Umbilical cord (tissue), 2 donors: ENCODE measurements around the gene C3orf18. TPM values are rescaled to one million over a fixed set of nuclear protein-coding genes. Genes with fewer than 3 reads are reported as not detected.
"Not testable (repeated sequence)": the region's sequence is repeated elsewhere in the genome, so short reads cannot be mapped to it uniquely, and the experiment has no call there.

Experiments used
- DNase-seq: peaks from one replicate; pipeline ENCODE4 v3.0.0-alpha.2; 2015; ENCODE audit warnings: low spot score
- total RNA-seq: library from RNA; depleted of rRNA; stranded (reverse); fragments of >200 nt; gene quantifications from one replicate; pipeline ENCODE4 v1.2.3, GENCODE V29; 2014; ENCODE audit warnings: low replicate concordance; ENCODE audit not compliant: insufficient read depth

The C3orf18 gene
- total RNA-seq, 1 donor from 2014 or later = 5.3 TPM

DNA sequence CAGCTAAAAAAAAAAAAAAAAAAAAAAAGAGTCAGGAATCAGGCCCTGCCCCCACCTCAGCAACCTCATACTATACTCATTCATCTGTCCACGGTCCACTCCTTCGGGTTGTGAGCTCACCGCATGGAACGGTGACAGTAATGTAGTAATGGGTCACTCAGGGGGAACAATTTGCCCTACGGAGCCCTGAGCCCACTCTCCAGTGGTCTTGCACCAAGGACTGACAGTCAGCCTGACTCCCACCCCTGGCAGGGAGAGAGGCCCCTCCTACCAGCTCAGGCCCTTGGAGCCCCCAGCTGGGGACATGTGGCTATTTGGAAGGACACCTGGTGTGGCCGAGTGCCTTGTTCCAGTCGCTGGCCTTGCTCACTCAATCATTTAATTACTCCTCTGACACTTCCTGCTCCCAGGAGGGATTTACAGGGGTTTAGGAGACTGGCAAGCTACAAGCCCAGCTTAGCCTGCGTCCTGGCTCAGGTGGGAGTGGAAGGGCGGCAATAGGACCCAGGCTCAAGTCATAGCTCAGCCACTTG, 44.2 kb downstream of the C3orf18 start:
- no peak for DNase-seq

DNA sequence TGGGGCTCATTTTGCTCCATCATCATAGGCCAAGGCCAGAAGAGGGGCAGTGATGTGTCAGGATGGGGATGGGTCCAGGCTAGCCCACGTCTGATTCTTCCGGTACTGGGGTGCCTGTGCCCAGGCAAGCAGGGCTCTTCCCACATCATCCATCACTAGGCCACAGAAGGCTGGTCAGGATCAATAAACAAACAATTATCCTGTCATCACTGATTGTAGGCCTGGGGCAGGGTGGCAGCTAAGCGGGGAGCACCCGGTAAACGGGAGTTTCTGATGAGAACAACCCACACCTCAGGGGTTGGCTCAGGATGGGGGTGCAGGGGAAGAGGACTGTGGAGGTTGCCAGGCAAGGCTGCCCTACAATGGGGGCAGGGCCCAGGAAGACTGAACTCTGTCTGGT, 46.0 kb downstream of the C3orf18 start:
- no peak for DNase-seq

GRCh38 chr3:50520849-50521248, 46.7 kb downstream of the C3orf18 start:
- DNase-seq = no peak

DNA sequence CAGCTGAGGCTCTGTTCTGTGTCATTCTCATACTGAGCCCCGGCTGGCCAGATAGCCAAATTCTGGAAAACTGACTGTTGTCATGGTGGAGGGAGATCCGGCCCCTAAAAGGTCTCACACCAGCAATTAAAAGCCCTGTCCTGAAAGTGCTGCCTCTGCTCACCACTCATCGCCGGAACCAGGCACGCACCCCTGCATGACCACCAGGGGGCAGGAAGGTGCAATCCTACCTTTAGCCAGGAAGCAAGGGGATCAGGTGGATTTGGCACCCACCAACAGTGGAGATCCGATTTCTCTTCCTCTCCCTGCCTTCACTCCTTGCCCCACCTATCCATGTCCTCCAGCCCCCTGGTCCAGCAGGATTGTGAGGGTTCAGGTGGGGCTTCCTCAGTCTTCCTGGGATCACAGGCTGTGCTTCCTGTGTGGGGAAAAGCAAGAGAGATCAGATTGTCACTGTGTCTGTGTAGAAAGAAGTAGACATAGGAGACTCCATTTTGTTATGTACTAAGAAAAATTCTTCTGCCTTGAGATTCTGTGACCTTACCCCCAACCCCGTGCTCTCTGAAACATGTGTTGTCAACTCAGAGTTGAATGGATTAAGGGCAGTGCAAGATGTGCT, 48.0 kb downstream of the C3orf18 start:
- peak; percentile 32 for DNase-seq

DNA sequence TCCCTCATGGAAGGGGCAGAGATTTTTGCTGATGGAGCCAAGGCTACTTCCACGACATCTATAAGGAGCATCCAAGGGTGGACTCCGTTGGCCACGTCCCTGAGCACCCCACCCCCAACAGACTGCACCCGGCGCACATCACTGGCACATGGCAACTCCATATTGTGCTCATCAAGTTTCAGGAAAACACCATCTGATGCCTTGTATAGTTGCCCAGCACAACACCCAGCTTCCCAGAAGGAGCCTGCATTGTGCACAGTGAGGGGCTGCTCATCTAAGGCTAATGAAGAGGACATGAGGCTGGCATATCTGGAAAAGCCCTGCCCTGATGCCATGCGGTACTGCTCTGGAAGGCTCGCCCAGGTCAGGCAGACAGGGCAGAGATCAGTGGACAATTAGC, 49.1 kb downstream of the C3orf18 start:
- no peak for DNase-seq

DNA sequence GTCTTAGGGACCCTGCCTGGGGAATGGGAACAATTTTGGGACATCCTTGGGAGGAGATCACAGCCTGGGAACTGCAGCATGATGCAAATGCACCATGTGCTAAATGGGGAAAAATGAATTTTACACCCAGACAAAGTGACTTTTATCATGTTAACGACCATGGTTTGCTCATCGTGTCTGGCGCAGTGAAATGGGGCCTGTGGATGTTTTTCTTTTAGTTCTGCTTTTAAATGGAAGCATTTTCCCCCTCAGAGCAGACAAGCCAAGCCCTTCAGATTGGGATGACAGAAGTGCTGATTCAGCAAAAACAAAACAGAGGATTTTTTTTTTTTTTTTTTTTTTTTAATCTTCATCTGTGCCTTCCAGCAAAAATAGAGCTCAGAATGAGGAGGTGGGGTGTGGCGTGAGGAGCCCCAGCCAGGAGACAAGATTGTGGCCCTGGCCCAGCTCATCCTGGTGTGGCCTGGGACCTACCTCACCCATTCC, 49.8 kb downstream of the C3orf18 start:
- no peak for DNase-seq

GRCh38 chr3:50516440-50516871, 51.1 kb downstream of the C3orf18 start:
- peak; percentile 70 for DNase-seq

DNA sequence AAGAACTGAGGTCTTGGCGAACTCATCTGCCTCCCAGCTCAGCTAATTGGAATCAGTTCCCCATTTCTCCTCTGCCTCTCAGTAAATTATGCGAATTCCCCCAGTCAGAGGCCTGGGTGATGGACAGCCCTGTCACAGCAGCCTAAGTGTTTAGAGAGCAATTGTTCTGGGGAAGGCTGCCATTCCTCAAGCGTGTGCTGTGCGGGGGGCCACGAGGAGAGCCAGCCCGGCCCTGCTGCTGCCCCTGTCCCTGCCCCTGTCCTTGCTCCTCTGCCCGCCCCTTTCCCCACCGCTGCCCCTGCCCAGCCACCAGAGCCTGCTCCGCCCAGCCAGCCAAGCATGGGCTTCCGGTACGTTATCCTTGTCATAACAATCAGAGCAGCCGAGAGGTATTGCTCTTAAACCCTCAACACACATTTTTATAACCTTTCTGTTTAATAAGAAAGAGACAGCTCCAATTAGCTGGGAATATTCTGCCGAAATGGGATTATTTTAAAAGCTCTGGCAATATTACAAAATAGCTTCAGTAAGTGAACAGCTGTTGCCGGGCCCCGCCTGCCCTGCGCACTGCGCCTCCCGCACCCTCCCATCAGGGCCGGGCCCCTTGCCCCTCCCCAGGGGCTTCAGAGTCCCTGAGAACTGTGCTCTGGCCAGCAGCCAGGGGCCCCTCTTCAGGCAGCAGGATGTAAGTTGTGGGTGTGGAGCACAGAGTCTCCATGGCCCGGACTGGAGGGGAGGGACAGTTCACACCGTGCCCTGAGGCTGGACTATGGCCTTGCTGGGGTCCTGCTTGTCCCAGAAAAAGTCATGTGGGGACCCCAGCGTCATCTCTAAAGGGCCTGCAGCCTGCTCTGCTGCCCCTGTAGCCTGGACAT, 51.7 kb downstream of the C3orf18 start:
- DNase-seq = peak; percentile 91

GRCh38 chr3:50512908-50513307, 54.6 kb downstream of the C3orf18 start:
- DNase-seq = not testable (repeated sequence)

- DNase-seq = no peak
Observed at GRCh38 chr3:50512131-50512530, 55.4 kb downstream of the C3orf18 start.

DNA sequence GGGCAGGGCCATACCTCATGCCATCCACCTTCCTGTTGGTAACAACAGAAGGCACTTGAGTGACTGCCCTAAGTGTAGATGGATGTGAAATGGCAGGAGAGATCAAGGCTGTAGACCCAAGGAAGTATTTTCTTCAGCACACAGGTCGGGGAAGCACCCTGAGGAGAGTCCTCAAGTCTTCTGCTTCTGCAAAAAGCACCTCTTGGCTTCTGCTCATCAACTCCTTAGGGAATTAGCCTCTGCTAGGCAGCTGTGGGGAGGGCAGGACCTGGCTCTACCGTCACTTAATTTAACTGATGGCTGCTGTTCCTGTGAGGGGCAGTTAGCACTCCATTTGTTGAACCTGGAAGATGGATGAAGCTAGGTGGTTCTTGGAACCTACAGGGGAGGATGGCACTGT, 57.2 kb downstream of the C3orf18 start:
- no peak for DNase-seq

DNA sequence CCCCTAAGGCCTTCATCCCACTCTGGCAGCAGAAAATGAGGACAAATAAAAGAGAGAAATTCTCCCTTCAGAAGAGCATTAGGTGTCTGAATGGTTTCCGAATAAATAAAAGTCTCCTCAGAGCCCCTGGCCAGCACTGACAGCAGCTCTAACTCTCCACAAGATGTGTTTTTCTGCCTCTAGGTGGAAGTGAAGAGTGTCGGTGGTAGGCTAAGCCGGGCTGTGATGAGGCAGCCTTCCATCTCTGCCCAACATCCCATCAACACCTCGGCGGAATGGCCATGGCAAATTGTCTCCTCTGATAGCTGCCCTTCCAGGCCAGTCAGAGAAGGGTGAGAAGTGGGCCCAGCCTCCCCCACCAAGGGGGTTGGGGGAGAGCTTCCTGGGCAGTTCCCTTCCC, 57.8 kb downstream of the C3orf18 start:
- DNase-seq = no peak

DNA sequence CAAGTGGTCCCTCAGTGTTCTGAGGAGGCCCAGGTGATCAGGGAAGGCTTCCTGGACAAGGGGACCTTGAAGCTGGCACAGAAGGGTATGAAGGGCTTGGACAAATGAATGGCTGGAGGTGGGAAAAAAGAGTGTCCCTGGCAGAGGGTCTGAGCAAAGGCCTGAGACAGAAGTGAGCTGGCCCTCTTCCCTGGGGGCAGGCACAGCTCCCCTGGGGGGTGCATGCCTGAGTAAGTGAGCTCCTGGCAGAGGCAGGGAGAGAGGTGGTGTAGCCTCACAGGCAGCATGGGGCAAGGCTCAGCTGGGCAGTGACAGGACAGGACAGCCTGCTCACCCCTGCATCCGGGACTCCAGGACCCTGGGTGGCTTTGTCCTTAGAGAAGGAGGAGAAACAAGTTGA, 58.7 kb downstream of the C3orf18 start:
- DNase-seq = no peak

Other genes with a start within 250 kb of the C3orf18 start
- 51.8 TPM for gene HYAL2, start 245.0 kb downstream of the C3orf18 start, total RNA-seq
- 18.8 TPM for gene TUSC2, start 239.5 kb downstream of the C3orf18 start, total RNA-seq
- 25.8 TPM for gene RASSF1, start 226.9 kb downstream of the C3orf18 start, total RNA-seq
- gene ZMYND10, start 222.0 kb downstream of the C3orf18 start, total RNA-seq = 5.3 TPM
- 13.7 TPM for gene NPRL2, start 217.0 kb downstream of the C3orf18 start, total RNA-seq
- 15.4 TPM for gene CYB561D2, start 216.9 kb downstream of the C3orf18 start, total RNA-seq
- 19.7 TPM for gene TMEM115, start 208.2 kb downstream of the C3orf18 start, total RNA-seq
- 0.24 TPM for gene CACNA2D2, start 64.1 kb downstream of the C3orf18 start, total RNA-seq
- 17.8 TPM for gene HEMK1, start 1.8 kb upstream of the C3orf18 start, total RNA-seq
- gene CISH, start 44.0 kb upstream of the C3orf18 start, total RNA-seq = 5.5 TPM
- gene MAPKAPK3, start 49.4 kb upstream of the C3orf18 start, total RNA-seq = 24.3 TPM
- 0.72 TPM for gene DOCK3, start 107.2 kb upstream of the C3orf18 start, total RNA-seq